PC-3 (cell line): ENCODE data around the gene DDT. TPM values are rescaled to one million over a fixed set of nuclear protein-coding genes. Genes with fewer than 3 reads are reported as not detected.

ENCODE experiments used
- ATAC-seq: fragments of 200-7000 bp; cut with Tn5 transposase; 2 replicates; pipeline ENCODE4 v1.9.1; 2020; ENCODE audit warnings: mild to moderate bottlenecking, moderate library complexity
- BruUV-seq: library from RNA; stranded (reverse); fragments of 400-500 nt; replicated peaks from 2 replicates; lab custom pipeline; 2021; lab: Mats Ljungman, UMichigan
- CTCF ChIA-PET: fragments of 300-600 bp; sonication (Branson Sonifier 250); formaldehyde crosslinking; loops from one replicate; lab custom pipeline; 2022; ENCODE audit warnings: antibody characterized with exemption; lab: Charles Lee
- POLR2A ChIA-PET: fragments of 300-600 bp; sonication (Branson Sonifier 250); formaldehyde crosslinking; loops from one replicate; lab custom pipeline; 2022; ENCODE audit warnings: antibody characterized with exemption; ENCODE audit not compliant: unreplicated experiment; lab: Charles Lee
- DNase-seq: peaks from one replicate; pipeline ENCODE4 v3.0.0-alpha.2; 2015
- H2AFZ ChIP-seq: fragments of 300-600 bp; sonication (generic); 2 replicates; pipeline ENCODE4 v1.6.0; 2016; ENCODE audit warnings: antibody characterized with exemption, low read length
- H3F3A ChIP-seq: fragments of 300-600 bp; sonication (generic); one replicate; pipeline ENCODE4 v1.6.0; 2017; ENCODE audit warnings: antibody characterized with exemption, low read length, control low read depth, mild to moderate bottlenecking; ENCODE audit not compliant: unreplicated experiment
- H3K27ac ChIP-seq: fragments of 300-600 bp; sonication (generic); 2 replicates; pipeline ENCODE4 v1.5.1; 2016; ENCODE audit warnings: mild to moderate bottlenecking, low read length
- H3K27me3 ChIP-seq: fragments of 300-600 bp; sonication (generic); 2 replicates; pipeline ENCODE4 v1.6.1; 2016; ENCODE audit warnings: low read length, mixed read lengths
- H3K36me3 ChIP-seq: fragments of 300-600 bp; sonication (generic); 2 replicates; pipeline ENCODE4 v1.6.1; 2016; ENCODE audit warnings: low read depth, mixed run types, low read length, mixed read lengths
- H3K4me1 ChIP-seq: fragments of 300-600 bp; sonication (generic); 2 replicates; pipeline ENCODE4 v1.5.1; 2016; ENCODE audit warnings: low read length; ENCODE audit not compliant: insufficient read depth
- H3K4me2 ChIP-seq: fragments of 300-600 bp; sonication (generic); 2 replicates; pipeline ENCODE4 v1.6.0; 2016; ENCODE audit warnings: low read length
- H3K4me3 ChIP-seq: fragments of 300-600 bp; sonication (generic); 2 replicates; pipeline ENCODE4 v1.5.1; 2016; ENCODE audit warnings: mild to moderate bottlenecking, low read length, mixed read lengths
- H3K79me2 ChIP-seq: fragments of 300-600 bp; sonication (generic); 2 replicates; pipeline ENCODE4 v1.6.1; 2017; ENCODE audit warnings: low read length, mixed read lengths
- H3K9ac ChIP-seq: fragments of 300-600 bp; sonication (generic); 2 replicates; pipeline ENCODE4 v1.6.0; 2016; ENCODE audit warnings: mild to moderate bottlenecking, low read length
- H3K9me2 ChIP-seq: fragments of 300-600 bp; sonication (generic); replicated peaks from 2 replicates; pipeline ENCODE4 v1.6.1; 2016; ENCODE audit warnings: mixed run types, low read length, mixed read lengths
- H3K9me3 ChIP-seq: fragments of 300-600 bp; sonication (generic); 2 replicates; pipeline ENCODE4 v1.6.1; 2016; ENCODE audit warnings: low read length, mixed read lengths
- H4K20me1 ChIP-seq: fragments of 300-600 bp; sonication (generic); 2 replicates; pipeline ENCODE4 v1.6.1; 2016; ENCODE audit warnings: low read length, mixed read lengths
- CTCF ChIP-seq: fragments of 300-600 bp; sonication (generic); conservative IDR thresholded peaks from 2 replicates; pipeline ENCODE4 v1.5.1; 2017; ENCODE audit warnings: antibody characterized with exemption, low read depth, mild to moderate bottlenecking, low read length
- EZH2 ChIP-seq: fragments of 300-600 bp; sonication (generic); IDR thresholded peaks from one replicate; pipeline ENCODE4 v1.6.1; 2017; ENCODE audit warnings: antibody characterized with exemption, mild to moderate bottlenecking, low read length; ENCODE audit not compliant: unreplicated experiment
- EZH2phosphoT487 ChIP-seq: fragments of 300-600 bp; sonication (generic); IDR thresholded peaks from 2 replicates; pipeline ENCODE4 v1.6.1; 2018; ENCODE audit warnings: mild to moderate bottlenecking, antibody characterized with exemption, low read length, borderline replicate concordance
- intact Hi-C: fragments of 100-400 bp; cut with micrococcal nuclease; formaldehyde crosslinking; loops from 2 replicates; pipeline ENCODE4 v1.9.0; 2023
- total RNA-seq: library from RNA; depleted of rRNA; stranded (reverse); fragments of >200 nt; gene quantifications from 2 replicates; pipeline ENCODE4 v1.2.3, GENCODE V29; 2014

Gene DDT
- total RNA-seq, 1 experiment from 2014 or later, result 203 TPM

GRCh38 chr22:24009227-24010017 is 35.2 kb upstream of the DDT start:
- Histone ChIP-seq H3K9ac (no peak overlapping the region), H3K9me2 (no peaks in the 10 kb centered on the region), H3K79me2 (peaks cover 32% of the 10 kb centered on the region), H3K9me3 (no peaks in the 10 kb centered on the region), H3F3A (no peaks in the 10 kb centered on the region), H3K4me2 (no peak overlapping the region), H3K4me1 (no peaks in the 10 kb centered on the region), H3K27me3 (no peaks in the 10 kb centered on the region), H3K27ac (no peak overlapping the region), H2AFZ (no peak overlapping the region), H3K36me3 (no peaks in the 10 kb centered on the region), H3K4me3 (no peak overlapping the region), H4K20me1 (no peaks in the 10 kb centered on the region)
- no TSS peak for BruUV-seq
- DNase-seq, result no peak
- POLR2A ChIA-PET, result no interaction called here
- ATAC-seq, result no peak
- CTCF ChIA-PET, result no interaction called here
- intact Hi-C loops, result no loop called here
- TF ChIP-seq EZH2phosphoT487 (no peak), CTCF (no peak), EZH2 (no peak)

GRCh38 chr22:24008381-24009226 is 34.4 kb upstream of the DDT start:
- Histone ChIP-seq H2AFZ (no peak overlapping the region), H3F3A (no peaks in the 10 kb centered on the region), H3K79me2 (peaks cover 24% of the 10 kb centered on the region), H3K4me3 (no peak overlapping the region), H3K4me1 (no peaks in the 10 kb centered on the region), H3K27me3 (no peaks in the 10 kb centered on the region), H3K9me2 (no peaks in the 10 kb centered on the region), H3K9ac (no peak overlapping the region), H3K4me2 (no peak overlapping the region), H4K20me1 (no peaks in the 10 kb centered on the region), H3K36me3 (no peaks in the 10 kb centered on the region), H3K27ac (no peak overlapping the region), H3K9me3 (no peaks in the 10 kb centered on the region)
- DNase-seq (no peak), ATAC-seq (no peak)
- no peak for TF ChIP-seq EZH2phosphoT487
- TF ChIP-seq CTCF, result no peak
- no peak for TF ChIP-seq EZH2
- intact Hi-C loops, result no loop called here
- CTCF ChIA-PET, result no interaction called here
- POLR2A ChIA-PET, result no interaction called here
- BruUV-seq, result no TSS peak

- CTCF ChIA-PET, result no interaction called here
- H3K9me2 ChIP-seq, result no peaks in the 10 kb centered on the region
- no peak for ATAC-seq
- no peaks in the 10 kb centered on the region for H3K36me3 ChIP-seq
- H3K9ac ChIP-seq, result no peak overlapping the region
- BruUV-seq, result no TSS peak
- no peak overlapping the region for H2AFZ ChIP-seq
- no peaks in the 10 kb centered on the region for H3K27me3 ChIP-seq
- DNase-seq, result no peak
- no peak for TF ChIP-seq EZH2
- TF ChIP-seq EZH2phosphoT487, result no peak
- TF ChIP-seq CTCF, result no peak
- POLR2A ChIA-PET, result no interaction called here
- H4K20me1 ChIP-seq, result no peaks in the 10 kb centered on the region
- H3K9me3 ChIP-seq, result no peaks in the 10 kb centered on the region
- H3K4me3 ChIP-seq, result no peak overlapping the region
- H3K79me2 ChIP-seq, result peaks cover 17% of the 10 kb centered on the region
- H3K4me1 ChIP-seq, result no peaks in the 10 kb centered on the region
- no peak overlapping the region for H3K4me2 ChIP-seq
- no peaks in the 10 kb centered on the region for H3F3A ChIP-seq
- intact Hi-C loops, result no loop called here
- H3K27ac ChIP-seq, result no peak overlapping the region
These were observed 33.7 kb upstream of the DDT start for GRCh38 chr22:24008022-24008283.
